ENCODE results near the gene PRG2. TPM values are rescaled to one million over a fixed set of nuclear protein-coding genes. Genes with fewer than 3 reads are reported as not detected.

Gene PRG2, protein sequence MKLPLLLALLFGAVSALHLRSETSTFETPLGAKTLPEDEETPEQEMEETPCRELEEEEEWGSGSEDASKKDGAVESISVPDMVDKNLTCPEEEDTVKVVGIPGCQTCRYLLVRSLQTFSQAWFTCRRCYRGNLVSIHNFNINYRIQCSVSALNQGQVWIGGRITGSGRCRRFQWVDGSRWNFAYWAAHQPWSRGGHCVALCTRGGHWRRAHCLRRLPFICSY
- 0.21 TPM for total RNA-seq

DNA sequence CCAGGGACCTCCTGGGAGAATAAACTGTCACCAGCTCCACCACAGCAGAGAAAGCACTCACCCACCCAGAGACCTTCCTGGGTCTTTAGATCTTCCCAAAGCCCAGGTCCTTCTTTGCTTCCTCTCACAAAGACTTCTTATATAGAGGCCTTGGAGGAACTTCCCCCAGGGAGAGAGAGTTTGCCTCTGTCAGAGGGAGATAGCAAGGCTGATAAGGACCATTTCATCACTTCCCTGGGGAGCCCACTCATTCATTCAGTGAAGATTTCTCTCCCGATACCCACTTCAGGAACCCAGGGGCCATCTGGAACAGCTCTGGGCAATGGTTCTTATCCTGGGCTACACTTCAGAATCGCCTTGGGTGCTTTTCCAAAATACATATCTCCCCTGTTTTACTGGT lies at the start of gene PRG2:
PRG2 (minus strand) TSS at position 116 of the 400 bp plus-strand sequence. CDS start 706 bp downstream, outside the sequence.
- no peaks in the 10 kb centered on the region for H3K4me1 ChIP-seq (ENCODE audit: insufficient read depth, low read length)
- H3K4me3 ChIP-seq (ENCODE audit: low read length) = no peak within 1 kb of the TSS
- no peaks in the 10 kb centered on the region for H3K27me3 ChIP-seq (ENCODE audit: insufficient read depth, low read length)
- H3K9me3 ChIP-seq (ENCODE audit: low read depth, low read length) = no peaks in the 10 kb centered on the region

DNA sequence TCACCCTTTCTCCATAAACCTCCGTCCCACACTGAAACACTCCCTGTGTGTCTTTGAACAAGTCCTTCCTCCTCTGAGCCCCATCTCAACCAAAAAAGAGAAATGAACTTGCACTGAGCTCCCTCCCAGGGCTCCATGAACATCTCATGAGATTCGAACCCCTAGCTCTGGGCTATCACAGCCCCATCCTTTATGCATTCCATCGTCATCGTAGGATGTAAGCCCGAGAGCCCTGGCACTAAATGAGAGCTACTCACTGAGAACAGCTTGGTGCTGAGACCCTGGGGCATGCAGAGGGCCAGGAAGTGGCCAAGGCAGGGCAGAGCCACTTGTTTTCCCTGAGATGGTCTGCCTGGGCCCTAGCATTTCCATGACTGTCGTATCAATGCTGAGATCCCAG lies 49.3 kb upstream of the PRG2 start:
- Histone ChIP-seq H3K4me3 (ENCODE audit: low read length) (no peak overlapping the region), H3K9me3 (ENCODE audit: low read depth, low read length) (no peaks in the 10 kb centered on the region), H3K4me1 (ENCODE audit: insufficient read depth, low read length) (peaks cover 6% of the 10 kb centered on the region), H3K27me3 (ENCODE audit: insufficient read depth, low read length) (no peaks in the 10 kb centered on the region)

DNA sequence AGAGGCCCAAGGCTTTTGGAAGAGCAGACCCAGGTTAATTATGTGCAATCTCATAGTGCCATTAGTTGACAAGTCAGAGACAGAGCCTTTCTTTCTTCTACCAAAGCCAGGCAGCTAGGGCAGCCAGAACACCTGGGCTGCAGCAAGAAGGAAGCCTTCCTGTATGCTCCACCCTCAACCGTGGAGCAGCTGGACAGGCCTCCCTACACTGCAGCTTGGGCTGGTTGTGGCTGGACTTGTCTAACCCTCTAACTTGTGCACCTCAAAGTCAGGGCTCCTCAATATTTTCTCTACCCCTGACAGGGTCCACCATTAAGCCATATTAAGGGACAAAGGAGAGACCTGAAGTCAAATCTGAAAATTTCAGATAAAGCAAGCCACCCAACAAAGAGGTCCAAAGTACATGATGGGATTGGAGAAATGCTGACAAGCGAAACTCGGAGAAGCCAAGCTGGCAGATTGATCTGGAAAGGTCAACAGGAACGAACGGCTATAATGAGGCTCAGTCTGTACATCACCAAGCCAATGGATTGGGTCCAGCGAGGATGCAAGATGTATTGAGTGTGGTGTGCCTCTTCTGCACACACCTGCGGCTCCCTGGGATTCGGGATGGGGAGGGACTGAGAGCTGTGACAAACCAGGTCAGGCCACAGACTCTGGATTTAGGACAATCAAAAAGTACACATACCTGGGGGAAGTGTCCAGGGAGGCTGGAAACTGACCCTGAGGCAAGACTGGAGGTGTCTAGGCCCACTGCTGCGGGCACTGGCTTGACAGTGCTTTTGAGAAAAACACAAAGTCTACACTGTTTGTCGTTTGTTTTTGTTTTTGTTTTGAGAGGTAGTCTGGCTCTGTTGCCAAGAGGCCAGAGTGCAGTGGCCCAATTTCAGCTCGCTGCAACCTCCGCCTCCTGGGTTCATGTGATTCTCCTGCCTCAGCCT lies 48.2 kb upstream of the PRG2 start:
- Histone ChIP-seq H3K4me1 (ENCODE audit: insufficient read depth, low read length) (peaks cover 18% of the 10 kb centered on the region), H3K9me3 (ENCODE audit: low read depth, low read length) (no peaks in the 10 kb centered on the region)

DNA sequence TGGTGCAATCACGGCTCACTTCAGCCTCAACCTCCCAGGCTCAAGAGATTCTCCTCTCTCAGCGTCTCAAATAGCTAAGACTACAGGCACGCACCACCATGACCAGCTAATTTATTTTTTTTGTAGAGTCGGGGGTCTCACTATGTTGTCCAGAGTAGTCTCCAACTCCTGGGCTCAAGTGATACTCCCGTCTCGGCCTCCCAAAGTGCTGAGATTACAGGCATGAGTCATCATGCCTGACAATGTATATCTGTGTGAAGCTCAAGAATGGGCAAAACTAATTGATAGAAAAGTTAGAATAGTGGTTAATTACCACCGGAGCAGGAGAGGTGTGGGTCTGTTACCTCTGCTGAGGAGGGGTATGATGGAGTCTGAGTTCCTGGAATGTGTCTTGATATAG lies 45.6 kb upstream of the PRG2 start:
- H3K4me3 ChIP-seq (ENCODE audit: low read length) = no peak overlapping the region
- H3K4me1 ChIP-seq (ENCODE audit: insufficient read depth, low read length) = peaks cover 42% of the 10 kb centered on the region
- H3K9me3 ChIP-seq (ENCODE audit: low read depth, low read length) = no peaks in the 10 kb centered on the region
- no peaks in the 10 kb centered on the region for H3K27me3 ChIP-seq (ENCODE audit: insufficient read depth, low read length)

More for the DNA sequence above, 48.2 kb upstream of the PRG2 start:
- Histone ChIP-seq H3K4me3 (ENCODE audit: low read length) (no peak overlapping the region), H3K27me3 (ENCODE audit: insufficient read depth, low read length) (no peaks in the 10 kb centered on the region)

DNA sequence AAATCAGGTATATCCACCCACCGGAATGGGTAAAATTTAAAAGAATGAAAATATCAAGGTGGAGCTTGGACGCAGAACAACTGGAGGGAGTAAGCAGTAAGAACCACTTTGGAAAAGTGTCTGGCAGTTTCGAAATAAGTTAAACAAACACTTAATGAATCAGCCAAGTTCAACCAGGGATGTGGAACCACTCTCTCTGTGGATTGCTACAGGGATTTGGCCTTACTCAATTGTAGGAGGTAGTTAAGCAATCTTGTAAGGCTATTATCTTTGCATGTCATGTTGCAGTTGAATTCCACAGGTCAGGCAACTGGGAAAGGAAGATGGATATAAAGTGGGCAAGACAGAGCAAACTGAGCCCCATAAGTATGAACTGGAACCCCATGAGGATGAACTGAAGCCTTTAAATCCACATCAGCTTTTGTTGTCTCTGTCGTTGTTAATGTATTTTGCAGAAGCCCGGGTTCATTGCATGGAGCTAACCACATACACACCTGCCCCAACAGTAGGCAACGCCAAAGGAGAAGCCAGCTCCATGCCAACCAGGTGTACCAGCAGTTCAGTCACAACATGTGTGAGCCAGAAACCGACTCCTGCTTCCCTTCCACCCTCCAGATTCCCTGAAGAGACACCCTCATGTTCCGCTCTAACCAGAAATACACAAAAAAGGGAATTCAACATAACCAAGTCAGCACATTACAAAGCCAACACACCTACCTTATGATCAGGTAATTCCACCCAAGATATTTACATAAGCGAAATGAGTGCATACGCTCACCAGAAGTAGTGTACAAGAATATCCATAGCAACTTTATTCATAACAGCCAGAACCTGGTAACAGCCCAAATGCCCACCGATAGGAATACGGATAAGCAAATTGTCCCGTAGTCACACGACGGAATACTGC lies 44.4 kb upstream of the PRG2 start:
- no peak overlapping the region for H3K4me3 ChIP-seq (ENCODE audit: low read length)
- peaks cover 42% of the 10 kb centered on the region for H3K4me1 ChIP-seq (ENCODE audit: insufficient read depth, low read length)
- H3K27me3 ChIP-seq (ENCODE audit: insufficient read depth, low read length) = no peaks in the 10 kb centered on the region
- H3K9me3 ChIP-seq (ENCODE audit: low read depth, low read length) = no peaks in the 10 kb centered on the region

DNA sequence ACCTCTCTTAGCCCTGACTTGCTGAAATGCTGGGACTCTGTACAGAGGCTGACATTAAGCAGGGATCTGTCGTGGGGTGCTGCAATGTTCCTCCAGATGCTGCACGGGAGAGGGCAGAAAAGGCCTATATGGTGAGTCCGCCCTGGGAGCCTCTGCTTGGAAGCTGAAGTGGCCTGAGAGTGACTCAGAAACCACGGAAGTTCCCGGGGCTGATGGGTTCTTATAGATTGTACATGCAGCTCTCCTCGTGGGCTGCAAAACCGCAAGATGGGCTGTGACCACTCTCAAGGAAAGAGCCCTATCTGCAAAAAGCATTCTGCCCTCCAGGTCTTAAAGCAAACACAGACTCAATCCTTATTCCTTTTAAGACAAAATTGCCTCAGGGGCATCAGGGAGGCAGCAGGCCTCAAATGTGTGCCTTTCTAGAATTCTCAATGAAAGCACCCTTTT lies 42.3 kb upstream of the PRG2 start:
- H3K9me3 ChIP-seq (ENCODE audit: low read depth, low read length) = no peaks in the 10 kb centered on the region
- H3K4me1 ChIP-seq (ENCODE audit: insufficient read depth, low read length) = peaks cover 42% of the 10 kb centered on the region

DNA sequence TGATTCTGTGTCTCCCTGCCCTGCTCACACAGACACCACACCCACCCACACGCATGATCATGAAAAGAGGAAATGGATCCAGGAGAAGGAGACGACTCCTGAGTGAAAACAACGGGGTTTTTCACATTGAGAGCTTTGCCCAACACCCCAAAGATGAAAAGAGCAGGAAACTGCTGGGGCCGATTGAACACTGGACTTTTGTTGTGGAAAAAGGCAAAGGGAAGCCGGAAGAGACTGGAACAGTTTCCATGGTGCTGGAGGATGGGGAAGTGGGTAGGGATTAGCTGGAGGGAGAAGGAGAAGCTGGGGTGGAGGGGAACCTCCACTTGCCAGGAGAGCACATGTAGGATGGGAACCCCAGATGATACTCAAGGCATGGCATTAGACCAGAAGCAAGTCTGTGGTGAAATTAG lies 41.7 kb upstream of the PRG2 start:
- H3K4me1 ChIP-seq (ENCODE audit: insufficient read depth, low read length) = peaks cover 48% of the 10 kb centered on the region
- H3K9me3 ChIP-seq (ENCODE audit: low read depth, low read length) = no peaks in the 10 kb centered on the region
- H3K4me3 ChIP-seq (ENCODE audit: low read length) = no peak overlapping the region
- H3K27me3 ChIP-seq (ENCODE audit: insufficient read depth, low read length) = no peaks in the 10 kb centered on the region

More for the DNA sequence above, 42.3 kb upstream of the PRG2 start:
- H3K27me3 ChIP-seq (ENCODE audit: insufficient read depth, low read length) = no peaks in the 10 kb centered on the region
- H3K4me3 ChIP-seq (ENCODE audit: low read length) = no peak overlapping the region

DNA sequence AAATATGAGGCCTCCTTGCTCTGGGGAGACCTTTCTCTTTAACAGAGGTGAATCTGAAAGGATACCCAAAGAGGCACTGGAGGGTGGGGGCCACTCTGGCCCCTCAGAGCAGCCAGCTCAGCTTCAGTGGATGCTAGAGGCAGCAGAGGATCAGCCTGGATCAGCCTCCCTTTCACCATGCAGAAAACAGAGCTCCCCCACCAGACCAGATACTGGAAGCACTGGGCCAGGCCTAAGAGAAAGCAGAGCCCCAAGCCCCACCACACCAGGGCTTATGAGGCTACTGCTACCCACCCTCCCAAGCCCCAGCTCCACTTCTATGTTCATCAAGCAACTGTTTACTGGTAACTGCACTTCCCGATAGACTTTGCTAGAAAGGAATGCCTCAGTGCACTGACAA lies 40.5 kb upstream of the PRG2 start:
- H3K27me3 ChIP-seq (ENCODE audit: insufficient read depth, low read length) = no peaks in the 10 kb centered on the region
- no peaks in the 10 kb centered on the region for H3K9me3 ChIP-seq (ENCODE audit: low read depth, low read length)
- H3K4me1 ChIP-seq (ENCODE audit: insufficient read depth, low read length) = peaks cover 58% of the 10 kb centered on the region
- H3K4me3 ChIP-seq (ENCODE audit: low read length) = no peak overlapping the region

DNA sequence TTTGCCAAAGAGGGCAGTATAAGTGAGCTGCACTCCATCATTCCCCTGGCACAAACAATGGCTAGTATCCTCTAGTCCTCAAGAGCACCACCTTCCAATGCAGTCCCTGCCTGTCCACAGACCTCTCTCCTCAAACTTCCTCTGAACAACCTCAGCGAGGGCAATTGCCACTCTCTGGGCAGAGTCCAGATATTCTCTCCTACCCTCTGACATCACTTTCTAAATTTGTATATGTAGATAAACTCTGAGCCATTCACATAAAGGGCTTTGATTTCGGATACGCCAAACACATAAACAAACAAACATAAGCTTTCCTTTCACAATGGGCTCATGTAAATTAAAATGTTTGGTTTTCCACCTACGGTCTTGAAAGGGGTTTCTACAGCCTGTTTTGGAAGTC lies 39.5 kb upstream of the PRG2 start:
- H3K27me3 ChIP-seq (ENCODE audit: insufficient read depth, low read length) = no peaks in the 10 kb centered on the region
- no peaks in the 10 kb centered on the region for H3K9me3 ChIP-seq (ENCODE audit: low read depth, low read length)
- H3K4me1 ChIP-seq (ENCODE audit: insufficient read depth, low read length) = peaks cover 63% of the 10 kb centered on the region
- no peak overlapping the region for H3K4me3 ChIP-seq (ENCODE audit: low read length)

DNA sequence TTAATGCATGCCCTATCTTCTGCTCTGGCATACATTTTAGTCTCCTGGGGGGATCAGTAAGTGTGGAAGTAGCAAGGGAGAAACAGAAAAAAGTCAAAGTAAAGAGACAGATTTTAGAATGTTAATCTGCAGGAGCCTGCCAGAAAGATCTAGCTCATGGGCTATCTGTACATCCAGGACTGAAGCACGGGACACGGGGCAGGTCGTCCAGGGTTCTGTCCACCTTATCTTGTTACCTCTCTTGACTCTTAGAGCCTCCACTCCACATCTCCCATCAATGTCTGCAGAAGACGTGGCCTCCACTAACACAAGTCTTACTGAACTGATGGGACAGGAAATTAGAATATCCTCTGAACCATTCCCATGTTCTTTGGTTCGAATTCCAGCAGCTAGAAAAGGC lies 38.2 kb upstream of the PRG2 start:
- no peaks in the 10 kb centered on the region for H3K27me3 ChIP-seq (ENCODE audit: insufficient read depth, low read length)
- H3K9me3 ChIP-seq (ENCODE audit: low read depth, low read length) = no peaks in the 10 kb centered on the region
- H3K4me3 ChIP-seq (ENCODE audit: low read length) = no peak overlapping the region
- peaks cover 63% of the 10 kb centered on the region for H3K4me1 ChIP-seq (ENCODE audit: insufficient read depth, low read length)

DNA sequence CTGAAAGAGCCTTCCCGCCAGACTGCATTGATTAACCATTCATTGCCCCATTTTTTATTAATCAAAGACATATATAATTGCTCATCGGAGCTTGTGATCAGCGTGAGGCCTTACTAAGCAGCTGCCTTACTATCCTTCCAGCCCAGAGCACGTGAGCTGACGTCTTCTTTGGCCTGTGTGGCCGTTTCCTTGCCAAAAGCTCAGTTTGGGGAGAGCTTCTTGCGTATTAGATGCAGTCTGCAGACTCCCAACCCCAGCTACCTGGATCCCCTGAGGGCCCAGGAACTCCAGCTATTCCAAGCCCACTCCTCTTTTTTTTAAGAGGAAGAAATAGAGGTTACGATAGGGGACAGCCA lies 37.3 kb upstream of the PRG2 start:
- Histone ChIP-seq H3K9me3 (ENCODE audit: low read depth, low read length) (no peaks in the 10 kb centered on the region), H3K27me3 (ENCODE audit: insufficient read depth, low read length) (no peaks in the 10 kb centered on the region), H3K4me1 (ENCODE audit: insufficient read depth, low read length) (peaks cover 55% of the 10 kb centered on the region), H3K4me3 (ENCODE audit: low read length) (no peak overlapping the region)

DNA sequence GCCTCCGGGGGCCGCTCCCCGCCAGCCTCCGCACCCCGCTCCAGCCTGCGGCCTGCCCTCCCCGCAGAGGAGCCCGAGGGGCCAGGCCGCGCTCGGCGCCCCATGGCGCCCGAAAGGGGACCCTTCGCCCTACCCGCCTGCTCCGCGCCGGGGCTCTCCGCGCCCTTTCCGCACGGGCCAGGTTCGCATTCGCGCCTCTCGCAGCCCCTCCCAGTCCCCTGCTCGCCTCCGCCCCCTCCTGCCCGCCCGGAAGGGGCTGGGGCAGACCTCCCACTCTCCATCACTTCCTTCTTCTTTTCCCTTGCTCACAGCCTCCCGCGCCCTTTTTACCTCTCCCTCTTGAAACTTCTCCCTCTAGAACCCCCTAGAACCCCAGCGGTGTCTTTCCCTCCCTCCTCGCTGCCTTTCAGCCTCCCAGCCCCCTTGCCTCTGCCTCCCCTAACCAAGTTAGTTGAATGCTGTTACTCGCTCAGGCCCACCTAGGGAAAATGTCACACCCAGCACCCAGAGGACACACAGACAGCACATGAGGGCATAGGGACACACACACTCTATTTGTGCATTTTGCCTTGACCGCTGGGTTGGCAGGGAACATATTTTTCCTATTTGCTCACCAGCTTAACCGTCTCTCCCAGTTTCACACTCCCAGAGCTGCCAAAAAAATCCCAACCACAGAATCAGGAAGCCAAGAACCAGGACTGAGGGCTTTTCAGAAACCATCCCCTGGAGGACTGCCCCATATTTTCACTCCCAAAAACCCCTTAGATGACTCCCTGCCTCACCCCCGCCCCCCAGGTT lies 36.7 kb upstream of the PRG2 start, which contains the start of gene SLC43A3:
SLC43A3 (minus strand) TSS at position 193 of the 798 bp plus-strand sequence. CDS start 949 bp downstream, outside the sequence.
- Histone ChIP-seq H3K27me3 (ENCODE audit: insufficient read depth, low read length) (no peaks in the 10 kb centered on the region), H3K4me1 (ENCODE audit: insufficient read depth, low read length) (peaks cover 49% of the 10 kb centered on the region), H3K4me3 (ENCODE audit: low read length) (peak within 1 kb of the TSS; percentile 58), H3K9me3 (ENCODE audit: low read depth, low read length) (no peaks in the 10 kb centered on the region)

DNA sequence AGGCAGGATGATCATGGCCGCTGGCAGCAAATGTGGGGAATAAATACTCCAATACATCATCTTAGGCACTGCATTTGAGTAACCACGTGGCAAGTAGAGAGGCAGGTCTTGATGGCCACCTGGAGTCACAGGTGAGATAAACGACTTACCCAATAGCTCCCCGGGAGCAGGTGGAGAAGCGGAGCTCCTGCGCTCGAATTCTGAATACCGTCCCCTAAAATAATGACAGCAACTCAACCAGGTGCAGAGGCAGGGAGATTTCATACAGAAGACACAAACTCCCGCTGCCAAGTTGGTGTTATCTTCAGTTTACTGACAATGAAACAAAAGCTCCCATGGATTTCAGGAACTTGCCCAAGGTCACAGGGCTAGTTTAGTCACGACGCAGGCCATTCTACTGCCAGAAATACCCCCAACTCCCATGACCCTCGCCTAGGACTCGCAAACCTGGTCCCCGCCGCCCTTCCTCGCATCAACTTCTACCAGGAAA lies 36.0 kb upstream of the PRG2 start:
- no peaks in the 10 kb centered on the region for H3K27me3 ChIP-seq (ENCODE audit: insufficient read depth, low read length)
- H3K4me3 ChIP-seq (ENCODE audit: low read length) = peak overlapping the region; percentile 58
- no peaks in the 10 kb centered on the region for H3K9me3 ChIP-seq (ENCODE audit: low read depth, low read length)
- H3K4me1 ChIP-seq (ENCODE audit: insufficient read depth, low read length) = peaks cover 46% of the 10 kb centered on the region

Data from mononuclear cell (primary cell).